ENCODE data around the gene MKI67. TPM values are rescaled to one million over a fixed set of nuclear protein-coding genes. Genes with fewer than 3 reads are reported as not detected.

MKI67 gene
- total RNA-seq, 1 experiment from 2014 or later: 151 TPM

DNA sequence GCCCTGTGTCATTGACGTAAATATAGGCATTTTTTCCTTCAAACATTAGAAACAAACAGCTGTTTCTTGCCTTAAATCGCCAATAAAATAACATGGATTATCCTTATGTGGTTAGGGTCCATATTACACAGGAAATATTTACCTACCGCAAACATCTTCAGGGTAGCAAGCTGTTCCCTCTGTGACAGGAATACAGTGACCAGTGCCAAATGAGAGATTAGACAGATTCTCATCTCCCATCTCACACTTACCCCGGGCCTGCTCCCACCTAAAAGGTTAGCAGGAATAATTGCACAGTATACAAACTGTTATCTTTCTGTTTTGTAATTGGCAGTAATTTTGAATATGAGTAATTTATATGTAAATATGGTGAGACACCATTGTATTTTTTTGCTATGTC, 16.5 kb downstream of the MKI67 start:
- H3K36me3 ChIP-seq (ENCODE audit: control insufficient read depth, insufficient read depth, low read length): peaks cover 78% of the 10 kb centered on the region
- CTCF ChIA-PET: no interaction called here

GRCh38 chr10:128105383-128105782, 20.8 kb downstream of the MKI67 start:
- intact Hi-C loops (cut with micrococcal nuclease; ENCODE audit: unreplicated experiment): no loop called here
- H3K36me3 ChIP-seq (ENCODE audit: control insufficient read depth, insufficient read depth, low read length): peaks cover 62% of the 10 kb centered on the region
- no TSS peak for BruUV-seq (replicated peaks)

More for the DNA sequence above, 16.5 kb downstream of the MKI67 start:
- intact Hi-C loops (cut with micrococcal nuclease; ENCODE audit: unreplicated experiment): no loop called here
- no peak overlapping the region for H3K4me3 ChIP-seq (ENCODE audit: low read depth in 2 of 2, low read length in 2 of 2)
- DNase-seq (ENCODE audit: low read depth, low spot score) (no peak), ATAC-seq (no peak)
- H3K27ac ChIP-seq (ENCODE audit: low read length): no peak overlapping the region
- in situ Hi-C loops (cut with HindIII; ENCODE audit: low pct_unique_long_range_greater_than_20kb, low sequenced_read_pairs): no loop called here
- TF ChIP-seq CTCF (IDR thresholded peaks at IDR 0.05) (no peak), SIN3A (IDR thresholded peaks at IDR 0.05; ENCODE audit: borderline replicate concordance, insufficient read depth, low read depth, low read length) (no peak), POLR2AphosphoS5 (IDR thresholded peaks at IDR 0.05; ENCODE audit: low read depth, low read length) (no peak), TCF7L2 (IDR thresholded peaks at IDR 0.05; ENCODE audit: low read depth, low read length) (no peak)
- TF ChIP-seq, protein P1, sequence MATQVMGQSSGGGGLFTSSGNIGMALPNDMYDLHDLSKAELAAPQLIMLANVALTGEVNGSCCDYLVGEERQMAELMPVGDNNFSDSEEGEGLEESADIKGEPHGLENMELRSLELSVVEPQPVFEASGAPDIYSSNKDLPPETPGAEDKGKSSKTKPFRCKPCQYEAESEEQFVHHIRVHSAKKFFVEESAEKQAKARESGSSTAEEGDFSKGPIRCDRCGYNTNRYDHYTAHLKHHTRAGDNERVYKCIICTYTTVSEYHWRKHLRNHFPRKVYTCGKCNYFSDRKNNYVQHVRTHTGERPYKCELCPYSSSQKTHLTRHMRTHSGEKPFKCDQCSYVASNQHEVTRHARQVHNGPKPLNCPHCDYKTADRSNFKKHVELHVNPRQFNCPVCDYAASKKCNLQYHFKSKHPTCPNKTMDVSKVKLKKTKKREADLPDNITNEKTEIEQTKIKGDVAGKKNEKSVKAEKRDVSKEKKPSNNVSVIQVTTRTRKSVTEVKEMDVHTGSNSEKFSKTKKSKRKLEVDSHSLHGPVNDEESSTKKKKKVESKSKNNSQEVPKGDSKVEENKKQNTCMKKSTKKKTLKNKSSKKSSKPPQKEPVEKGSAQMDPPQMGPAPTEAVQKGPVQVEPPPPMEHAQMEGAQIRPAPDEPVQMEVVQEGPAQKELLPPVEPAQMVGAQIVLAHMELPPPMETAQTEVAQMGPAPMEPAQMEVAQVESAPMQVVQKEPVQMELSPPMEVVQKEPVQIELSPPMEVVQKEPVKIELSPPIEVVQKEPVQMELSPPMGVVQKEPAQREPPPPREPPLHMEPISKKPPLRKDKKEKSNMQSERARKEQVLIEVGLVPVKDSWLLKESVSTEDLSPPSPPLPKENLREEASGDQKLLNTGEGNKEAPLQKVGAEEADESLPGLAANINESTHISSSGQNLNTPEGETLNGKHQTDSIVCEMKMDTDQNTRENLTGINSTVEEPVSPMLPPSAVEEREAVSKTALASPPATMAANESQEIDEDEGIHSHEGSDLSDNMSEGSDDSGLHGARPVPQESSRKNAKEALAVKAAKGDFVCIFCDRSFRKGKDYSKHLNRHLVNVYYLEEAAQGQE (IDR thresholded peaks at IDR 0.05; ENCODE audit: insufficient read depth in 1 of 2, low read depth in 2 of 2, low read length in 1 of 2): no peak
- POLR2A ChIA-PET: no interaction called here
- H3K4me1 ChIP-seq (ENCODE audit: control insufficient read depth, insufficient read depth, low read length): no peaks in the 10 kb centered on the region
- no peaks in the 10 kb centered on the region for H3K27me3 ChIP-seq (ENCODE audit: control insufficient read depth, insufficient read depth, low read length)
- BruUV-seq (replicated peaks): no TSS peak
- no peaks in the 10 kb centered on the region for H3K9me3 ChIP-seq (ENCODE audit: control insufficient read depth, insufficient read depth, low read depth, low read length)

More at GRCh38 chr10:128105383-128105782, 20.8 kb downstream of the MKI67 start:
- Histone ChIP-seq H3K9me3 (ENCODE audit: control insufficient read depth, insufficient read depth, low read depth, low read length) (no peaks in the 10 kb centered on the region), H3K27ac (ENCODE audit: low read length) (no peak overlapping the region), H3K4me3 (ENCODE audit: low read depth in 2 of 2, low read length in 2 of 2) (no peak overlapping the region), H3K27me3 (ENCODE audit: control insufficient read depth, insufficient read depth, low read length) (no peaks in the 10 kb centered on the region), H3K4me1 (ENCODE audit: control insufficient read depth, insufficient read depth, low read length) (no peaks in the 10 kb centered on the region)
- CTCF ChIA-PET: no interaction called here
- TF ChIP-seq TCF7L2 (IDR thresholded peaks at IDR 0.05; ENCODE audit: low read depth, low read length) (no peak), SIN3A (IDR thresholded peaks at IDR 0.05; ENCODE audit: borderline replicate concordance, insufficient read depth, low read depth, low read length) (no peak), CTCF (IDR thresholded peaks at IDR 0.05) (no peak), POLR2AphosphoS5 (IDR thresholded peaks at IDR 0.05; ENCODE audit: low read depth, low read length) (no peak)
- TF ChIP-seq, protein P1 (IDR thresholded peaks at IDR 0.05; ENCODE audit: insufficient read depth in 1 of 2, low read depth in 2 of 2, low read length in 1 of 2): no peak
- ATAC-seq (no peak), DNase-seq (ENCODE audit: low read depth, low spot score) (no peak)
- in situ Hi-C loops (cut with HindIII; ENCODE audit: low pct_unique_long_range_greater_than_20kb, low sequenced_read_pairs): no loop called here
- POLR2A ChIA-PET: no interaction called here

Measured in Panc1 (cell line).